Suppressor macrophage (primary cell): ENCODE measurements around the gene CYP2U1.
"Not testable (repeated sequence)": the region's sequence is repeated elsewhere in the genome, so short reads cannot be mapped to it uniquely, and the experiment has no call there.

Experiments
- DNase-seq, 4 experiments: peaks; one replicate each; pipeline ENCODE4 v3.0.0-alpha.2; 2020 to 2022

Gene CYP2U1

GRCh38 chr4:107922486-107923473 is 8.6 kb upstream of the CYP2U1 start:
- DNase-seq = no peak

GRCh38 chr4:107925713-107926112 is 5.6 kb upstream of the CYP2U1 start:
- not testable (repeated sequence) for DNase-seq

DNA sequence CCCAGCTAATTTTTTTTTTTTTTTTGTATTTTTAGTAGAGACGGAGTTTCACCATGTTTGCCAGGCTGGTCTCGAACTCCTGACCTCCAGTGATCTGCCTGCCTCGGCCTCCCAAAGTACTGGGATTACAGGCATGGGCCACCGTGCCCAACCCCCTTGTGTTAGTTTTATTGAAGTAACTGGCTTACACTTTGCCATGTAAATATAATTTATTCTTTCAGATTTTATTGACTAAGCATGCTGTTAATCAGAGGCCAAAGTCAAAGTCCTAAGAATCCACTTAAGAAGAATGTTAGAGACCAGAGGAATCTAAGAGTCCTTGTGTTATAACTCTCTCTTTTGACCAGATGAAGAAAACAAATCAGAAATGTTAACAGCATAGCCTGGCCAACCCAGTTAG is 4.5 kb upstream of the CYP2U1 start:
- DNase-seq = not testable (repeated sequence)

GRCh38 chr4:107931775-107932321 is 499 bp downstream of the CYP2U1 start:
- DNase-seq = peak in 1 of 4 experiments; percentile 11

DNA sequence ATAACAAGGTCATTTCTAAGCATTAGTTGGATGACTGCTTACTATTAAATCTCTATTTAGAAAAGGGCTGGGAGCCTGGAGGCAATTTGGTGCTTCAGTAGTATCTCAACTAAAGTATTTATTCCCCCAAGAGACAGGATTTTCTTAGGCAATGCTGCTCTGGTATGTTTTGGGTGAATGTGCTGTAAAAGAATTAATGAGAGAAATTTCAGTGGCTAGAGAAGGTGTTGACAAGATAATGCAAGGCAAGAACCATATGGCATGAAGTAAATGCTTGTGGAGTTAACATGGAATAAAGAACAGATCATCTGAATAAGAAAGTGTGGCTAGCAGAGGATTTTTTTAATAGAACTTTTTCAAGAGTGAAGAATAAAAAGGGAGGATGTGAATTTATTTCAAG is 3.9 kb downstream of the CYP2U1 start:
- DNase-seq = no peak

DNA sequence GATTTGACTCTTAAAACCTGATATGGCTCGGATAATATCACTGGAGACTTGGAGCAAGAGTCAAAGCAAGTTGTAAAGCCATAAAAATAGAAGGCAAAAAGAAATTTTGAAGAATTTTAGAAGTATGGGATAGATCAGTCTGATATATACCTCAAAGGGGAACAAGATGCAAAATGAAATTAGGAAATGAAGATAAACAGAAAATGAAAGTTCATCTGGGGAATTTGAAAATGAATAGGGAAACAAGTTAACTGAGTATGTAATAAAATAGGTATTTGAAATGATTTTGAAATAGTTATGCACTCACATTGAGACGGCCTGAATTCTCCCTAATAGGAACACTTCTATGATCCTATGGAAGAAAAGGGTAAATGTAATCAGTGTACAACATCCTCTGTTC is 5.7 kb downstream of the CYP2U1 start:
- DNase-seq = peak in 2 of 4 experiments; percentile 10 to 32

DNA sequence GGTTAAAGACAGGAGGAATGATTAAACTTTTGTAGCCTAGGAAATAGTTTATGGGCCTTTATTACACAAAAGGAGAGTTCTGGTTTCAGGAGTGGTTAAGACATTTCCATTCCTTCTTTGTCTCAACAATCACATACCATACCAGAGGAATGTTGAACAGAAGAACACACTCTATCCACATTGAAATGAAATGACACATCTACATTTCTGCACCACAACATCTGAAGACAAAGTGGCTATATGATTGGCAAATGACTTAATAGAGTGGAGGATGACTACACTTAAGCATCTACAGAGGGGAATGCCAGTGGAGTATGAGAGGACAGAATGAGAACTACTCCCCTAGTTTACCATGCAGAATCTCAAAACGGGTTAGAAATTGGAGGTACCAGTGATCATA is 8.0 kb downstream of the CYP2U1 start:
- DNase-seq = no peak

- DNase-seq = no peak
Observed at GRCh38 chr4:107945809-107946208, 14.5 kb downstream of the CYP2U1 start.

GRCh38 chr4:107950746-107951540 is 19.6 kb downstream of the CYP2U1 start:
- DNase-seq = no peak

GRCh38 chr4:107951551-107951950 is 20.2 kb downstream of the CYP2U1 start:
- no peak for DNase-seq

DNA sequence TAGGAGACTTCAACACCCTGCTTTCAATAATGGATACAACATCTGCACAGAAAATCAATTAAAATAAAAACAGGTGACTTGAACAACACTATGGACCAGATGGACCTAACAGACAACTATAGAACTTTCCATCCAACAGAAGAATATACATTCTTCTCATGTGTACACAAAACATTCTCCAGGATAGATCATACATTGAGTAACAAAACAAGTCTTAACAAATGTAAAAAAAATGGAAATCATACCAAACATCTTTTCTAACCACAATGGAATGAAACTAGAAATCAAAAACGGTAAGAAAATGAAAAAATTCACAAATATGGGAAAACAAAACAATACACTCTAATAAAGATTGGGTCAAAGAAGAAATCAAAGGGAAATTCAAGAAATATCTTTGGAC is 24.7 kb downstream of the CYP2U1 start:
- no peak for DNase-seq

GRCh38 chr4:107966903-107967302 is 35.6 kb downstream of the CYP2U1 start:
- DNase-seq = no peak

GRCh38 chr4:107967519-107967918 is 36.2 kb downstream of the CYP2U1 start:
- not testable (repeated sequence) for DNase-seq

- not testable (repeated sequence) for DNase-seq
Observed at GRCh38 chr4:107967921-107968320, 36.6 kb downstream of the CYP2U1 start.

- DNase-seq = no peak
Observed at GRCh38 chr4:107970063-107970798, 38.9 kb downstream of the CYP2U1 start.

- DNase-seq = no peak
Observed at GRCh38 chr4:107972605-107973004, 41.3 kb downstream of the CYP2U1 start.

DNA sequence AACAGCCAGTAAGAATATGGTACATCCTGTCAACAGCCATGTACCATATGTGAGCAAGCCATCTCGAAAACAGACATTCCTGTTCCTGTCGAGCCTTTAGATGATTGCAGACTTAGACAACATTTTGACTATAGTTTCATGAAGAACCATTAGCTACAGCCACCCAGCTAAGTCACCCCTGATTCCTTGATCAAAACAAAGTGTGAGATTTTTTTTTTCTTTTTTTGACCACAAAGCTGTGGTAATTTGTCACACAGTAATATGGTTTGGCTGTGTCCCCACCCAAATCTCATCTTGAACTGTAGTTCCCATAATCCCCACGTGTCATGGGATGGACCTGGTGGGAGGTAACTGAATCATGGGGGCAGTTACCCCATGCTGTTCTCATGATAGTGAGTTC is 43.2 kb downstream of the CYP2U1 start:
- peak in 1 of 4 experiments; percentile 8 for DNase-seq

DNA sequence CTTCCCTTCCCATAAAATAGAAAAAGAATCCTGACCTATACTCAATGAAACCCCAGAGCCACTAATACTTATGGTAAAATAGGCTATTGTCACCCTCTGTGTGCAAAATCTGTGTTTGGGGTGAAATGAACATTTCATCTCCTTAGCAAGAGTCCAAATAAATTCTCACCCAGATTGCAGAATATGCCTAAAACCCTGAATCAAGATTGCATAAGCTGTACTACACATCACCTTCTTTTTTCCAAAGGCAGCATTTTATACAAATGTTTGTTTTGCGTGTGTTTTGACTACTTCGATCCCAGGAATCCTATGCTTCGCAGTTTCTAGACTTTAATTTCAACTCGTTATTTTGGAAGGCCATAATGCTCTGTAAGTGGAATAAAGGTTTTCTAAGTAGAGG is 46.1 kb downstream of the CYP2U1 start:
- no peak for DNase-seq

GRCh38 chr4:107977966-107978705 is 46.8 kb downstream of the CYP2U1 start:
- no peak for DNase-seq

- DNase-seq = no peak
Observed at GRCh38 chr4:107978716-107979451, 47.5 kb downstream of the CYP2U1 start.
